NCI-H1048 (cell line): ENCODE results near the gene LGMN.

Experiments used
- DNase-seq: peaks from one replicate; lab custom pipeline; 2025; lab: John Stamatoyannopoulos, UW

The LGMN gene

DNA sequence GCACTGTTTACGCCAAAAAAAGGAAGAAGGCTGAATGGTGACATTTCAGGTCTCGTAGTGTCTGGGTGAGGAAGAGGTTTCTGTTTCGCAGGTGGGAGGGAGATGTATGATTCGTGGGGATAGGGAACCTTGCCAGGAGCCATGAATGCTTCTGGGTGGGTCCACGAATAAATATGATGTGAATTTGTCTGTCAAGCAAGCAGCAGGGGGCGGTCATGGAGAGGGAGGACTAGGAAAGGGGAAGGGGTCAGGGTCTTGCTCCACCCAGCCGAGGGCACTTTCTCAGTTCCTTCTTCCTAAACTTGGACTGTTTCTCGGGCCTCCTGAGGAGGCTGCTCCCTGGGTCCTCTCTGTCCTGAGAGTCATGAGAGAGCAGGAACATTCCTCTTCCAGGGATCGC lies 72.5 kb downstream of the LGMN start:
- DNase-seq = no peak

DNA sequence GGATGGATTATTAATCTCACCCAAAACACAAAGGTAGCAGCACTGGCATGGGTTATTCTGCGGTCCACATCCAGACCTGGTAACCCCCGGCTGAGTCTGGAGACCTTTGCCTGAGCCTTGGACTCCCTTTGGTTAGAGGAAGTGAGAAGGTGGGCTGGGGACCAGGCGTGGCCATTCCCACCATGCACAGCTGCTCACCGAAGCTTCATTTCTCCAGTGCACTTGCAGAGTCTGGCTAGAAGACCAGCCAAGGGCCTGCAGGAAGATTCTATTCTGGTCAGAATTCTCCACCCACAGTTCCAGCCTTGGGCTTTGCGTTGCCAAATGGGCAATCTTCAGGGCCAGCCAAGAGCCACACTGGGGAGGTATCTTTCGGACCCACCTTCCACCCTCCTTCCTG lies 73.0 kb downstream of the LGMN start:
- no peak for DNase-seq

DNA sequence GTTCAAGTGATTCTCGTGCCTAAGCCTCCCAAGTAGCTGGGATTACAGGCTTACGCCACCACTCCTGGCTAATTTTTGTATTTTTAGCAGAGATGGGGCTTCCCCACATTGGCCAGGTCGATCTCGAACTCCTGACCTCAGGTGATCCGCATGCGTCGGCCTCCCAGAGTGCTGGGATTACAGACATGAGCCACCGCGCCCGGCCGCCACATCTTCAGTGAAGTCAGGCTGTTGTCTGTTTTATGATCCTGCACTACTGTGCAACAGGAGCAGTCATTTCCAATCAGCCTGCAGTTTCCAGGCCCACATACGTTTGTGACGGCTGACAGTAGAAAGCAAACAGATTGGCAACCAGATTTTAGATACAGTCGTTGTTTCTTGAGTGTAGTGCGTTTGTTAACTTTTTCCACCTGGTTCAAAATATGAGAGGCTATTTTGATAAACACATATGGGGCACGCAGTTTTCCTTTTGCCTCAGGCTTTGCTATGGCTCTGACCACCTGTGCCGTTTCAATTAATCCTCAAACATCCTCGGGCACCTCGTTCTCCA lies 74.8 kb downstream of the LGMN start:
- DNase-seq = no peak

DNA sequence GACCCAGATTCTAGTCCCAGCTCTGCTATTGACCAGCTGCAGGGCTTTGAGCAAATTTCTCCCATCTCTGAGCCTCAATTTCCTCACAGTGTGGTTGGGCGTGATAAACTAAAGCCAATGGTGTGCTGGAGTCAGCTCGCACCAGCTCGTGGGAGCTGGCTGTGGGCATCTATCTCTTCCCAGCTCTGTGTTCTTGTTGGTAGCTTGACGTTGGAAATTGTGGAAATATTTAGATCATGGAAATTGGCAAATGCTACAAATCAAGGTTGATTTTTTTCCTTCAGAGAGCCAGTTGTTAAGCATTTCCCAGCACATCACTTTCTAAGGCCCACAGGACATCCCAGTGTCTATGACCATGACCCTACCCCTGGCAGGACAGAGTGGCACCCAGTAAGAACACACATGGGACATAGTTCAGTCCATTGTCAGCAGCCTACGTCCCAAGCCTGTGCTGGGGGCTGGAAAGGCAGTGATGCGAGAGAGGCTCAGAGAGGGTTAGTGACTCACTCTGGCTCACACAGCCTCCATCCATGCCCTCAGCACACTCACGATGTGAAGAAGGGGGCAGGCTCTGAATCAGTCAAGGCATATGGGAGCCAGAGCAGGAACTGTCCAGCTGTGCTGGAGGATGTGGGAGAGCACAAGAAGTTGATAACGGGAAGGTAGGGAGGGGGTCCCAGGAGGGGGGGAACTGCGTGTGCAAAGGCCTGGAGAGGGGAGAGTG lies 77.6 kb downstream of the LGMN start:
- DNase-seq = no peak

DNA sequence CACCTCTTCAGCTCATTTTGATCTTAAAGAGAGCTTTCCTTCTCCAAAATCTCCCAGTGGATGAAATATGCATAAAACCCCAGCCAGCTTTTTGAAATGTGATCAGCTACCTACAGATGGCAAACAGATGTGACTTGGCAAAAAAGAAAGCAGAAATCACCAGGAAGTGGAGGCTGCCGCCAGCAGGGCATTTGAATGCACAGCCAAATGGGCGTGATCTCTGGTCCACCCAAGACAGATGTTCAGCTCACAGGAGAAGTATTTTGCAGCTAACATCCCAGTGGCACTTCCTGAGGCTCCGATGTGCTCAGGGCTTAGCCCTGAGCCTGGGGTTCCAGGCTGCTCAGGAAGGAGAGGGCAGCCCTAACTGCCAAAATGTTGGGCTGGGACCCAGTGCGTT lies 78.3 kb downstream of the LGMN start:
- no peak for DNase-seq

DNA sequence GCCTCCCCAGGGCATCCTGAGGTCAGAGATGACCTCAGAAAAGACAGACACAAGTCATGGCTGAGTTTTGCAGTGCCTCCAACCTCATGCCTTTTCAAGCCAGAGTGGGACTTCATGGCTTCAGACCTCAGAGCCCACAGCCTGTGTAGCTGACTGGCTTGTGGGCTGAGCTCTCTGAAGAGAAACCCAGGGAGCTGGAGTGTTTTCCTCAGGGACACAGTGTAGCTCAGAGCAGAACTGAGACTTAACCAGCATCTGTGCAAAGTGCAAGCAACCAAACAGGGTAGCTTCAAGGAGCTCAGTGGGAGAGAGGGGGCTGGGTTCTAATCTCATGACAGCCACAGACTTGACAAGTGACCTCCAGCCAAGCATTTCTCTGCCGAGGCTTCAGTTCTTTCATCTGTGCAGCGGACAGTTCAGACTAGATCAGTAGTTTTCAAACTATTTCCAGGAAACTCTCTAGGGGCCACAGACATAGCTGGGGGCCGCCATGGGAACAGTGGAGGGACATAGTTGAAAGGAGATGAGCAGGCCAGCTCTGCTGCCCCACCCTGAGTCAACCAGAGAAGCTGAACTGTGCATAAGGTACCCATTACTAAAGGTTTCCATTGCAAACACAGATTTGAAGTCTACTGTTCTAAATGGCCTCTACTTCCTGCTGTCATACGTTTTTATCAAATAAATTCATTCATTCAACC lies 80.0 kb downstream of the LGMN start:
- DNase-seq = no peak

DNA sequence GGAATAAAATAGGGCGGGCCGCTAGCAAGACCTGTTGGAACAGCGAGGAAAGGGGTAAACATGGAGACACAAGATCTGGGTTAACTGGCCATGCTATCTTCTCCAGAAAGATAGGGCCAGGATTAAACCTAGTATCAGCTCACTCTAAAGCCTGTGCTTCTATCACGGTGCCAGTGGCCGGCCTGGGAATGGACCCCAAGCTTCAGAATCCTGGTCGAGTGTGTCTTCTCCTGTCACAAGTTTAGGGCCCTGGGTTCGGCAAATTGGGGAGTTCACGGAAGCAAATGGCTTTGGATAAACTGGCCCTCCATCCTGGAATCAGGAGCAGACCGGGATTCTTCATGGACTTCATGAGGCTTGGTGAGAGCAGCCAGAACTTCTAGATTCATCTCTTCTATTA lies 82.2 kb downstream of the LGMN start:
- no peak for DNase-seq

DNA sequence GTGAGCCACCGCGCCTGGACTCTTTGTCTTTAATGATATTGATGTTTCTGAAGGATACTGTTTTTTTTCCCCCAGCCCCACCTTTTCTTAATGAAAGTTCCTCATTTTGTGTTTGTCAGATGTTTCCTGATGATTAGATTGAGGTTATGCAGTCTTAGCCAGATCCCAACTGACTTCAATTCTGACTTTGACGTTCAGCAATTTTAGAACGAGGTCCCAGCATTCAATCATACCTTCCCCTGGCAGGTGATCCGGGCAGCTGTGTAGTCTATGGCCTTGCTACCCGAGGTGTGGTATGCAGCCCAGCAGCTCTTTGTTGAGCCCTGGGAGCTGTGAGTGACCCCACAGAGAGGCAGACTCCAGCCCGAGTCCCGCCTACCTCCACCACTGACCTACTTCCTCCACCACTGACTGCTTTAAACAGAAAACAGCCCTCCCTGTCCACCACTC lies 82.7 kb downstream of the LGMN start:
- no peak for DNase-seq

DNA sequence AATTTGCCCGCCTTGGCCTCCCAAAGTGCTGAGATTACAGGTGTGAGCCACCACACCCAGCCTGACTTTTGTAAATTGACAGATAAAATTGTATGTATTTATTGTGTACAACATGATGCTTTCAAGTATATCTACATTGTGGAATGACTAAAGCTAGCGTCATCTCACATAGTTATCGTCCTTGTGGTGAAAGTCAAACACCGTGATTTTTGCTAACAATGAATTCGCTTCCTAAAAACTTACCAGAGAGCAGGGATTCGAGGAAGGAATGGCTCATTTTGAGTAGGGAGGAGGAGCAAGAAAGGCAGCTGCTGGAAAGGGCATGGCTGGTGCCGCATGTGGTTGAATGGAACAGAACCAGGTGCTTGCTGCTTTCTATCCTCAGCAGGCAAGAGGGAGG lies 85.4 kb downstream of the LGMN start:
- no peak for DNase-seq

DNA sequence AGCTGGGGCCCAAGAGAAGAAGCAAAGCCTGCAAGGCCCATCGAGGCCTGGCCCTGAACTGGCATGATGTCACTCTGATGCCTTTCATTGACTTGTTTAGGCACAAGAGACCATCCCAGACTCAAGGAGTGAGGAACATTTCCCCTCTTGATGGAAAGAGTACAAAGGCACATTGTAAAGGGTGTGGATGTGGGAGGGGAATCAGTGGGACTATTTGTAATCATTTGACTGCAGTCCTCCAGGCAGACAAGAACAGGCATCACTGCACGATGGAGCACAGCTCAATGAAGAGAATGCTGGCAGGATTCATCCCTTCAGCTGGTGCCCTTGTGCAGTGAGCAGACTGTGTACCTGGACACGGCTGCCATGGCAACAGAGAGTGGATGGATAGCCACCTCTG lies 87.9 kb downstream of the LGMN start:
- no peak for DNase-seq

DNA sequence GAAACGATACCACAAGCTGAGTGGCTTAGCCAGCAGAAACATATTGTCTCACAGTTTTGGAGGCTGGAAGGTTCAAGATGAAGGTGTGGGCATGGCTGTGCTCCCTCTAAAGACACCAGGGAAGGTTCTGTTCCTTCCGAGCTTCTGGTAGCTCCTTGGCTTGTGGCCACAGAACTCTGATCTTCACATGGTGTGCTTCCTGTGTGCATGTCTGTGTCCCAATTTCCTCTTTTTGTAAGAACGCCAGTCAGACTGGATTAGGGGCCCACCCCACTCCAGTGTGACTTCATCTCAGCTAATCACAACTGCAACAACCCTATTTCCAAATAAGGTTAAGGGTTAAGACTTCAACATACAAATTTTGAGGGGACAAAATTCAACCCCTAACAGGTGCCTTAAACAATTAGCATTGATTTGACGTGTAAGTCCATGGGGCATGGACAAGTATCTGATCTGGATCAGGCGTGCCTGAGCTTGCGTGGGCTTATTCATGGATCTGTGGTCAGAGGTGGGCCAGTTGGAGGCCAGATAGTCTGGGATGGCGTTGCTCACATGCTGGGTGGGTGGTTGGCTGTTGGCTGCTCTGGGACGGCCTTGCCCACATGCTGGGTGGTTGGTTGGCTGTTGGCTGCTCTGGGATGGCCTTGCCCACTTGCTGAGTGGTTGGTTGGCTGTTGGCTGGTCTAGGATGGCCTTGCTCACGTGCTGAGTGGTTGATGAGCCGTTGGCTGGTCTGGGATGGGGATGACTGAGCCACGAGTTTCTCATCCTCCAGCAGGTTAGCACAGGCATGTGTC lies 88.5 kb downstream of the LGMN start:
- DNase-seq = no peak

DNA sequence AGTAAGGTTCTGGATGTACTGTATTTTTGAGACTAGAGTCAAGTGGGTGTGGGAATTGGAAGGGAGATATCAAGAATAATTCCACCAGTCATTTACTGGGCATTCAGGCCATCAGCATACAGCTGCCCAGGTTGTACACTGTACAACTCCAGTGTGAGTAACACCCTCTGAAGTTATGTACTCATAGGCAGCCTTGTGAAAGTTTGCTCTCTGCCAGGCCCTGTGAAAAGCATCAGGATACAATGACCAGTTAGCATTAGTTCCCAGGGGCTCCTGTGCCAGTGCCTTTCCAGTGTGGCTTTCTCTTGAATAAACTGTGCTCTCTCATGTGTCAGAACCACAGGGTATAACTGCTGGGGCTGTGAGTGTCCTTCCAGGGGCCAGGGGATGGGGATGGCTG lies 89.7 kb downstream of the LGMN start:
- DNase-seq = no peak

DNA sequence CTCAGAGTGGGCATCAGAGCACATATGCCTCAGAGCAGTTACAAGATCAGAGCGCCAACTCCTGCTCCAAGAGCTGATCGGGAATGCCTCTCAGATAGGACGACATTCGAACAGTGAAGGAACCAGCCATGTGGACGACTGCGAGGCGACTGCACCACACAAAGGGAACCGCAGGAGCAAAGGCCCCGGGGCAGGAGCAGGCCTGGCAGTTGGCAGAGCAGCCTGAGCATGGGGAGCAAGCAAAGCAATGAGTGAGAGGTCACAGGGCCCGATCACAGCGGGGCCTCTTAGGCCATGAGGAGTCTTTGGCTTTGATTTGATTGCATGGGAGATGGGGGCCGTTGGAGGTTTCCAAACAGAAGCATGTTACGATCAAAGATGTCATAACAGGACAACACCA lies 90.3 kb downstream of the LGMN start:
- DNase-seq = no peak

DNA sequence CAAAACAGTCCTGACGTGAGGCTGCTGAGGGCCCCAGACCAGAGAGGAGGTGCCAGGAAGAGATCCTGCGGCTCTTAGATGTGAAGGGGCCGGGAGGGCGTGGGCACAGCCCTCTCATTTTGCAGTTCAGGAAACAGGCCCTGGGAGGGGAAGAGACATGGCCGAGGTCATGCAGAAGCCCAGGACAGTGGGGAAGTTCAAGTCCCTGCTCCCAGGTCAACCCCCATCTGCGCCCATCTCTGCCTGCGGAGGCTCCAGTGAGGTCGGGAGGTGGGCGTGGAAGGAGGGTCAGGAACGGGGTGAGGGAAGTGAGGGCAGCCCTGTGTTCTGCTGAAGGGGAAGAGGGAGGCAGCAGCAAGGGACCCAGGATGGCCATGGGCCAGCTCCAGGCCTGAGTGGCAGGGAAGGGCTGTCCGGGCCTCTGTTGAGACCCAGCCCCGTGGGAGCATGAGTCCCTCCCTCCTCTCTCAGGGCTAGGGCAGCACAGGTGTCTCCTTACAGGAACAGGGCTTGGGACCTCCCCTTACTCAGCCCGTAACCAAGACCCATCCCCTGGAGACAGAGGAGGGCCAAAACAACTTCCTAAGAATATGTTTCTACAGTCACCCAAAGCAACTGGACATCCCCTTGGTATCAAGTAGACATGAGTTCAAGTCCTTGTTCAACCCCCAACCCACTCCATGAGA lies 90.8 kb downstream of the LGMN start:
- no peak for DNase-seq

DNA sequence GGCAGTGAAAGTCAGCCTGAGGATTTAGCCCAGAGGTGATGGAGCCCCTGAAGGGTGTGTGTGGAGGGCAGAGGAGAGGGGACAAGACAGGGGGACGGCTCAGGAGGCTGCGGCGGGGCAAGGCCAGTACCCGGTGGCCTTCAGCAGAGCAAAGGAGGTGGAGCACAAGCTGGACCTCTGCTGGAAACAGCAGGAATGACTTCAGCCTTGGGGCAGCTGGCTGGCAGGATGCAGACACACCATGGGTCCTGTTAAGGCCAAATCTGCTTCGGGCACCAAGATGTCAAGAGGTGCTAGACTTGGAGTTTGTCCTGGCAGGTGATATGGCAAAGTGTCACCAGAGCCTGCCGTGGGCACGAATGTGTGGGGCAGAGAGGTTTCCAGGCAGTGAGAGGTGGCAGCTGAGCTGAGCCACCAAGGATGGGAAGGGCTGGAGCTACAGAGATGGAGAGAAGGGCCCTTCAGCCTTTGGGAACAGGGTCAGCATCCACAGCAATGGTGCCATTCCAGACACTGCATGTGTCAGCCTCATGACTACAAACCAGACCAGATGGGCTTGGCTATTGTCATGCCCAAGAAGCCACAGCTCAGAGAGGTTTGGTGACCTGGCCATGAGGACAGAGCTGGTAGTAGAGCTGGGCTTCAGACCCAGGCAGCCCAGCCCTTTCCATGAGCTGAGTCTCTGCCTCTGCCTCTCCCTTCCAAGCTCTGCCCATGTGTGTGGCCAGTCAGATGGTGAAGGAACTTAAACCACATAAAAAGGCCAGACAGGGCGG lies 91.9 kb downstream of the LGMN start:
- DNase-seq = no peak

DNA sequence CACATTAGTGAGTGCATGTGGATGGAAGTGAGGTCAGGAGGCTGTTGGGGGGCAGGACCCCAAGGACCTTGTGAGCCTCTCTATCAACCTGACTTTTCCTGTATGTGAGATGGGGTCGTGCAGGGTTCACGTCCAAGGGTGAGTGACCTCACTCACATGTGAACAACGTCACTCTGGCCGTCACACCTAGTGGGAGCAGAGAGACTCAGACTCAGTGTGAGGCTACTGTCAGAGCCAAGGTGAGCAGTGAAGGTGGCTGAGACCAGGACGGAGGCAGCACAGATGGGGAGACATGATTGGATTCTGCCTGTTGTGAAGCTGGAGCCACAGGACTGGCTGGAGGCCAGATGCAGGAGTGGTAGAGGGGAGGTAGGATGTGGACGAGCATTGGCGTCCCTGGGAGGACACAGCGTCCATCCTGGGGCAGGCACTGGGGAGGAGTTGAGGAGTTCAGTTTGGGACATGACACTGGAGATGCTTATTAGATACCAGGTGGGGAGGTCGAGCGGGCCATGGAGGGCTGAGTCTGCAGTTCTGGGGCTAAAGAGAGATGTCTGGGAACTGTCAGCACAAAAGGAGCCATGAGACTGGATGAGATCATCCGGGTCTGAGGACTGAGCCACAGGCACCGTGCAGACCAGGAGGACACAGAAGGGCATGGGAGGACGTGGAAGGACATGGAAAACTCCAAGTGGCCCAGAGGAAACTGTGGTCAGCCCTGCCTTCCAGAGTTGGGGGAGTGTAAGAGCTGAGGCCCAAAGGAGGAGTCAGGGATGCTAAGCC lies 92.8 kb downstream of the LGMN start:
- DNase-seq = no peak

DNA sequence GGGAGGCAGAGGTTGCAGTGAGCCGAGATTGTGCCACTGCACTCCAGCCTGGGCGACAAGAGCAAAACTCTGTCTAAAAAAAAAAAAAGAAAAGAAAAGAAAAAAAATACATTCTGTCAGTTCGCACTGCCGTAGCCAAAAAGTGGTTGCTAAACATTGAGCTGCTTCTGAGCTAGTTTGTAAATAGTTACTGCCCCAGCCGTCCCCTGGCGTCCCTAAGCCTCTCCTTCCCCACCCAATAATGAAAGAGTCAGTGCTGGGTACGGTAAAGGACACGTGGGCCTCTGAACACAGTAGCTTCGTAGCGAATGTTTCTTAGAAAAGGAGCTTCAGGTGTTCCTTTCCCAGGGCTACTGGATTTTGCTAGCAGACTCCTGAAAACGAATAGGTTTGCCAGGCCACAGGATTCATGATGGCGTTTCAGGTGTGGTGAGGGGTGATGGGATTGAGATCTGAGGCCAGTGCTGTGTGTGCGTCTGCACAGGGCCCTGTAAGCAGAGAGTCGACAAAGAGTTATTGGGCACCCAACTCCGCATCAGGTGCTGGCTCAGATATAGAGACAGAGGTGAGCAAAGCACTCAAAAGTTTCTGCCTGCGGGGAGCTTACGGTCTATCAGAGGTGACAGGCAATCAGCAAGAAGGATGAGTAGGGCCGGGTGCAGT lies 94.1 kb downstream of the LGMN start:
- DNase-seq = no peak
